ENCODE data around the gene CBY1.

The CBY1 gene

GRCh38 chr22:38700789-38701628 is 44.6 kb downstream of the CBY1 start, which contains the start of gene JOSD1:
JOSD1 (minus strand) TSS chr22:38700943; CDS start chr22:38699987, 956 bp downstream.
- DNase-seq (ENCODE audit: low read depth in 2 of 2), result peak; percentile 95 to 98

- no peak for DNase-seq (ENCODE audit: low read depth in 2 of 2)
Measured at GRCh38 chr22:38704654-38705234, 48.3 kb downstream of the CBY1 start.

GRCh38 chr22:38705235-38706100 is 49.0 kb downstream of the CBY1 start, which contains the start of gene GTPBP1:
GTPBP1 (plus strand) TSS chr22:38705944; CDS start chr22:38705956, 12 bp downstream.
- DNase-seq (ENCODE audit: low read depth in 2 of 2), result peak; percentile 93 to 96

GRCh38 chr22:38706101-38706900 is 49.9 kb downstream of the CBY1 start:
- DNase-seq (ENCODE audit: low read depth in 2 of 2), result peak; percentile 9 to 12

GRCh38 chr22:38706901-38707195 is 50.4 kb downstream of the CBY1 start:
- DNase-seq (ENCODE audit: low read depth in 2 of 2), result no peak

- no peak for DNase-seq (ENCODE audit: low read depth in 2 of 2)
Measured at GRCh38 chr22:38707346-38707745, 50.9 kb downstream of the CBY1 start.

- DNase-seq (ENCODE audit: low read depth in 2 of 2), result no peak
Measured at GRCh38 chr22:38707984-38708383, 51.5 kb downstream of the CBY1 start.

- no peak for DNase-seq (ENCODE audit: low read depth in 2 of 2)
Measured at GRCh38 chr22:38709306-38709705, 52.9 kb downstream of the CBY1 start.

GRCh38 chr22:38710351-38710750 is 53.9 kb downstream of the CBY1 start:
- no peak for DNase-seq (ENCODE audit: low read depth in 2 of 2)

- no peak for DNase-seq (ENCODE audit: low read depth in 2 of 2)
Measured at GRCh38 chr22:38710866-38711265, 54.4 kb downstream of the CBY1 start.

- no peak for DNase-seq (ENCODE audit: low read depth in 2 of 2)
Measured at GRCh38 chr22:38712486-38713207, 56.2 kb downstream of the CBY1 start.

GRCh38 chr22:38713921-38714320 is 57.5 kb downstream of the CBY1 start:
- no peak for DNase-seq (ENCODE audit: low read depth in 2 of 2)

- no peak for DNase-seq (ENCODE audit: low read depth in 2 of 2)
Measured at GRCh38 chr22:38715176-38715764, 58.8 kb downstream of the CBY1 start.

GRCh38 chr22:38715852-38716251 is 59.4 kb downstream of the CBY1 start:
- DNase-seq (ENCODE audit: low read depth in 2 of 2), result no peak

GRCh38 chr22:38716271-38716670 is 59.8 kb downstream of the CBY1 start:
- DNase-seq (ENCODE audit: low read depth in 2 of 2), result no peak

- DNase-seq (ENCODE audit: low read depth in 2 of 2), result no peak
Measured at GRCh38 chr22:38716826-38717225, 60.4 kb downstream of the CBY1 start.

GRCh38 chr22:38717244-38717643 is 60.8 kb downstream of the CBY1 start:
- DNase-seq (ENCODE audit: low read depth in 2 of 2), result no peak

GRCh38 chr22:38718414-38718813 is 62.0 kb downstream of the CBY1 start:
- DNase-seq (ENCODE audit: low read depth in 2 of 2), result no peak

GRCh38 chr22:38719196-38719595 is 62.8 kb downstream of the CBY1 start:
- DNase-seq (ENCODE audit: low read depth in 2 of 2), result no peak

GRCh38 chr22:38720350-38720749 is 63.9 kb downstream of the CBY1 start:
- no peak for DNase-seq (ENCODE audit: low read depth in 2 of 2)
